Hematopoietic multipotent progenitor cell treated with erythropoietin and hydrocortisone succinate and interleukin-3 and kit ligand, for 6 days (in vitro differentiated cells): Measurements from ENCODE around the gene ENOX1.
A peak's percentile ranks its signal among the peaks of the same experiment; 100 is the strongest.

ENCODE experiments used
- DNase-seq: peaks from one replicate; pipeline ENCODE4 v3.0.0-alpha.2; 2015

The ENOX1 gene

GRCh38 chr13:43299374-43299773, 487.4 kb downstream of the ENOX1 start:
- DNase-seq: no peak

- no peak for DNase-seq
These were observed 488.0 kb downstream of the ENOX1 start for GRCh38 chr13:43298816-43299215.

GRCh38 chr13:43297967-43298678, 488.6 kb downstream of the ENOX1 start:
- no peak for DNase-seq

- DNase-seq: no peak
These were observed 490.8 kb downstream of the ENOX1 start for GRCh38 chr13:43295825-43296564.

GRCh38 chr13:43295321-43295720, 491.5 kb downstream of the ENOX1 start:
- DNase-seq: no peak

GRCh38 chr13:43294412-43294811, 492.4 kb downstream of the ENOX1 start:
- DNase-seq: no peak

GRCh38 chr13:43293986-43294385, 492.8 kb downstream of the ENOX1 start:
- no peak for DNase-seq

DNA sequence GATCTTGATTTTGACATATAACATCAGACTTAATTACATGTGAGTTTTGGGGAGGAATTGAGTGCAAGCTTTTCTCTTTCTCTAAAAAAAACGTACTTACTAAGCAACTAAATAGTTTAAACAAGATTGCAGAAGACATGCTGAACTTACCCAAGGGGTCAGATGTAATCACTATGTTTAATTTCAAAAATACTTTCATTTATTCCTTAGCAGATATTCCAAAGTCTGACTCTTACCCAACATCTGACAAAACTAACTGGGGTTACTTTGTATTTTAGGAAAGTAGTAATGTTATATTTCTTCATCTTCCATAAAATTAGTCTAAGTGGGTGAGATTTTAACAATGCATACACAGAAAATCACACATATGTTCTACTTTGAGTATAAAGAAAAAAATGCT, 493.2 kb downstream of the ENOX1 start:
- DNase-seq: no peak

DNA sequence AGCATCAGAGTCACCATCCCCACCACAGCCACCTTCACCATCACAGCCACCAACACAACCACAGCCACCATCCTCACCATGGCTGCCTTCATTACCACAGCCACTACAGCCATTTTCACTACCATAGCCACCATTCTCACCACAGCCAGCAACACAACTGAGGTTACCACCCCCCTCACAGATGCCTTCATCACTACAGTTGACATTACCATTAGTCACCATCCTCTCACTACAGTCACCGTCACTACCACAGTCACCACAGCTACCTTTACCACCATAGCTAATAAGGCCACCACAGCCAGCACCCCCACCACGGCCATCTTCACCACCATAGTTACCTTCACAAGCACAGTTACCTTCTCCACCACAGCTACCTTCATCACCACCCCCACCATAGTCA, 493.8 kb downstream of the ENOX1 start:
- DNase-seq: no peak

DNA sequence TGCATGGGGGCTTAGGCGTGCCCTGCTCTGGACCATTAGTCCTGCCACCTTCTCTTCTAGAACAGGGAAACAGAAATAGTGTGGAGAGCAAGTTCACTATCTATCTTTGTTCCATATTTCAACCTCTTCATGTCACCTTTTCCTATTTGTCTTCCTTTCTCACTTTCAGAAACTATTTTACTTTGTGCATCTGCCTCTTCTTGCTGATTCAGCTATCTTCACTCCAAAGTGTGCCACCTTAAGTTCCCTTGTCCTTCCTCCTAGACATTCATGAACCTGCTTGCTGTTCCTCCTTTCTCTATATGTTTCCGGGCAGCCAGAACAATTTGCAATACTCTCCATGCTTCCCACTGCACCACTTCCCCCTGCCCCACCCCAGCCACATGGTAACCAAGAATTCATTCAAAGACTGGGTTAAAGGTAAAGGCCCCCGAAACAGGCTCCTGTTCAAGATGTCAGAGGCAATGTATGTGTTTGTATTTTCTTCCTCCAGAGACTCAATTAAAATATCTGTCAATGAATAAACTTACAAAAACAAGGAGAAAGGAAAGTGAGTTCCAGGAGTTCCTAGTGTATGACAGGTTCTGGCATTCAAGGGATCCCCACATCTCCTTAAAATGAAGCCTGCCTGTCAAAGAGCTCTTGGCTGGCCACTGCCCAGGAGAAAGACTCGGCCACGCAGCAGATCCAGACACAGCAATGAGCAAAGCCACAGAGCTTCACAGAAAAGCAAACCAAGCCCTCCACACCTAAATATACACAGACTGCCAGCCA, 495.3 kb downstream of the ENOX1 start:
- no peak for DNase-seq

- DNase-seq: no peak
These were observed 497.1 kb downstream of the ENOX1 start for GRCh38 chr13:43289470-43290255.

- DNase-seq: no peak
These were observed 500.0 kb downstream of the ENOX1 start for GRCh38 chr13:43286751-43287150.

DNA sequence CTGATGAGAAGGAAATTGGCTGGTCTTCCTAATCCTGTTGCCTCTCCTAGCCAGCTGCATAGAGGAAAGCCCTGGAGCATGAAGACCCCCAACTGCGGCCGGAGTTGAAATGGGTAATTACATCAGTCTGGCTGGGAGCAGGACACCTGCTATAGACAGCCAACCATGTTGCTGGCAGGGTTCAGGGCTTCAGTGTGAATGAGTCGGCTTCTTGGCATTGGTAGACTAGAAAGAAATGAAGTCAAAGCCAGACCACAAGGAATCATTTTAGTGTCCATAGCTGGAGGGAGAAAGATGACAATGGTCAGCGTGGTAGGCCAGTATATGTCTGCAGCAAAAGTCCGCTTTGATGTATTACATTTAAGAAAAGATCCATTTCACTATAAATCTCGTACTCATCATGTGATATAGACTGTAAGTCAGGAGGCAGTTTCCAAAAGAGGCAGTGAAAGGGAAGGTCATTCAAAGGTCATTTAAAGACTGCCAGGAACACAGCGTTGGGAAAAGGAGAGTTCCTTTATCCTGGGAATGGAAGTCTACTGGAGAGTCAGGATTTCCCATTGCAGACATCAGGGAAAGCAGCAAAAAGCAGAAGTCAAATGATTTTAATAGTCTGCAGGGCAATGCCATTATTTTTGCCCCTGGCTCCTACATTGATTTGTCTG, 500.7 kb downstream of the ENOX1 start:
- DNase-seq: no peak

- DNase-seq: peak; percentile 9
These were observed 502.6 kb downstream of the ENOX1 start for GRCh38 chr13:43284162-43284561.

DNA sequence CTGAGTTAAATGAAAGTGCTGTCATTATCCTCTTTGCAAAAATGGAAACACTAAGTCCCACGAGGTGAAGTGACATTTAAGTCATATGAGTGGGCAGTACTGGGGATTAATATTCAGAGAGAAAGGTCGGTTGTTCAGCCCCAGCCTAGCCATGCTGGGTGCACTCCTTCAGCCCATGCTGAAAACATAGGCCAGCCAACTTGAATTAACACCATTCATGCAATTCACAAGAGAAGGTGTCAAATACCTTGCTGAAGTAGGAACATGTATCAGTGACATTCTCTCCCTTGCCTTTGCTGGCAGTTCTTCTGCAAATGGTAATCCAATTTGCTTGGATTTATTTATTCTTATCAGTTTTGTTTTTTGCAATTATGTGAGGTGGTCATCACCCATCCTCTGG, 507.1 kb downstream of the ENOX1 start:
- DNase-seq: no peak

- DNase-seq: no peak
These were observed 508.6 kb downstream of the ENOX1 start for GRCh38 chr13:43278127-43278526.

DNA sequence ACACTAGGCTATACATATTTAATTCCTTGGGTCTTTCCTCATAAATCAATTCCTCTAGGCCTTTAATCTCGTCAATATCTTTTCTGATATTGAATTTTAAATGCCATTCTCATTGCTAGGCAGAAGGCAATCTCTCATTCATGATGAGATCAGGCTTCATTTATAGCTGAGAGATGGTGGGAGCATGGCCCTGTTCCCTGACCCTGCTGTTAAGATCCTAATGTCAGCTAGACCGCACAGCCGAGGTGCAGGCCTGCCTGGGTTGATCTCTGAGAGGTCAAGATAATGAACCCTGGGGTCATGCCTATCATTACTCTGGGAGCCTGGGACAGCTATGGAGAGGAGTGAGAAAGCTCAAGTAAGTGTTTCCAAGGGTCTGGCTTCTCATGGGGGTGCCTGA, 509.6 kb downstream of the ENOX1 start:
- DNase-seq: no peak

DNA sequence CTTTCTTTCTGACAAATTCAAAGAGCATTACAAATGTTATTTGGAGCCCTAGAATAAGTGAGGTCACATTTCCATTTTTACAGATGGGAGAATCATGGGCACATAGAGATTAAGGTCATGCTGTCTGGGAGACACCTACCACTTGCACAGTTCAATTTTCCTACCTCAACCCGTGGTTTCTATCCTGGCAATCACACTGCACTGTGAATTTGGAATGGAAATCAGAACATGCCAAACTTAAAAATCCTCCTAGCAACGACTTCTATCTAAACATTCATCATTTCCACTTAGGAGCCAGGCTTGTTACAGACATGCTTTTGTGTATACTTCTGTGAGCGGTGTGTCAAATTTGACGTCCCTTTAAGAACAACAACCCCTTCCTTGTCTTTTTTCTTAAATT, 511.9 kb downstream of the ENOX1 start:
- no peak for DNase-seq

- no peak for DNase-seq
These were observed 513.4 kb downstream of the ENOX1 start for GRCh38 chr13:43273362-43273761.

GRCh38 chr13:43272851-43273250, 513.9 kb downstream of the ENOX1 start:
- DNase-seq: no peak

GRCh38 chr13:43271152-43271551, 515.6 kb downstream of the ENOX1 start:
- DNase-seq: no peak

GRCh38 chr13:43270130-43270830, 516.5 kb downstream of the ENOX1 start:
- DNase-seq: no peak
